HG02885 (cell line): ENCODE results near the gene TIMP2.
"Not testable (repeated sequence)": the region's sequence is repeated elsewhere in the genome, so short reads cannot be mapped to it uniquely, and the experiment has no call there.

Experiments used
- ATAC-seq: cut with Tn5 transposase; IDR thresholded peaks from one replicate; pipeline ENCODE4 v1.9.1; 2021; ENCODE audit warnings: mild to moderate bottlenecking; ENCODE audit not compliant: unreplicated experiment, poor library complexity

Gene TIMP2

GRCh38 chr17:78933959-78934568 is 8.9 kb upstream of the TIMP2 start:
- no peak for ATAC-seq

GRCh38 chr17:78933025-78933958 is 8.1 kb upstream of the TIMP2 start:
- ATAC-seq: no peak

- no peak for ATAC-seq
Measured at GRCh38 chr17:78929908-78930775, 5.0 kb upstream of the TIMP2 start.

DNA sequence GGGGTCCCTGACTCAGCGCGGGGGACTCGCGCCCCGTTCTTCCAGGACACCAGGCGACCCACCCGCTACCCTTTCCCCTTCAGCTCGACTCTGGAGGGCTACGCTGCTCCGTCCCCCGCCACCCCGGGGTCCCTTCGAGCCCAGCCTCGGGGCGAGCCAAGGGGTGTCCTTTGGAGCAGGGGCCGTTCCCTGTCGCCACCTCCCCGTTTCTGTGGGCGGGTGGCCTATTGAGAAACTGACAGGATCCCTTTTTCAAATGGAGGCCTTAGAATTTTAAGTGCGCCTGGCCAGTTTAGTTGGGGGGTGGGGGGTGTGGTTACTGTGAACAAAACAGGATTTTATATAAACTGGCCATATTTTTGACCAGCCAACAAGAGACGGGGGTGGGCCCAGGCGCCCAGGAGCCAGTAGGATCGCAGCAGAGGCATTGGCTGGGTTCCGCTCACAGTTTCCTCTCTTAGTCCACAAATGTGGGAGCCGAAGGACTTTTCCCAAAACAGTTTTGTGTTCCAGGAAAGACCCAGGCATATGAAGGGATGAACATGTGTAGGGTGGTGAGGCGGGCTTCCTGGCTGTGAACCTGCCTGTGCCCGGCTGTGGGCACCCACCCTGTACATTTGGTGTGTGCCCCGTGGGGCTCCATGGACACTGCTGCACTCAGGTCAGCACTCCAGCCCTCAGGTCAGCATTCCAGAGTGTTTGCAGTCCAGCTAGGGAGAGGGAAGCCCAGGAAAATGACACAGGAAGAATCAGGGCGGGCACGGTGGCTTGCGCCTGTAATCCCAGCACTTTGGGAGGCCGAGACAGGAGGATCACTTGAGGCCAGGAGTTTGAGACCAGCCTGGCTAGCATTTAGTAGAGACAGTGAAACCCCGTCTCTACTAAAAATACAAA is 722 bp upstream of the TIMP2 start:
- no peak for ATAC-seq

DNA sequence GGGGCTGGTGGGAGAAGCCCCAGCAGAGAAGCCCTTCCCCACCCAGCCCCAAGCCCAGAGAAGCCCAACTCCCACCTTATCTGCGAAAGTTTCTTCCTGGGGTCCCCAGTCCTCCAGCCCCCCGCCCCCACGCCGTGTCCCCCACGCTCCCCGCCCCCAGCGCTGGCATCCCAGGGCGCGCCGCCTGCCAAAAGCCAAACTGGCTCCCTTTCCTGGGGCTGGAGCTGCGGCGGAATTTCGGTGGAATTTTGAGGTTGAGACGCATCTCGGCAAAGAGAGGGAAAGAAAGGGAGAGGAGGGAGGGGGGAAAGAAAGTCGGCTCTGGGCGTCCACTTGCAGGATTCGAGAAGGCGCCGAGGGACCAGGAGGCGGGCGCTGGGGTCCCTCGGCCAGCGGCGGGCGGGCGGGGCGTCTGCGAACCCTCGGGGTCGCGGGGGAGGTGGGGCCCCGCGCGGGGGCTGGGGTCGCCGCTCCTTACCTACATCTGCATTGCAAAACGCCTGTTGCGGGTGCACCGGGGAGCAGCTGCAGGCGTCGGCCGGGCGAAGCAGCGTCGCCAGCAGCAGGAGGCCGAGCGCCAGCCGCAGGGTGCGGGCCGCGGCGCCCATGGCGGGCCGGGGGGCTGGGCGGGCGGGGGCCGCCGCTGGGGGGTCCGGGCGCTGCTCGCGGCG is 571 bp downstream of the TIMP2 start:
- no peak for ATAC-seq

DNA sequence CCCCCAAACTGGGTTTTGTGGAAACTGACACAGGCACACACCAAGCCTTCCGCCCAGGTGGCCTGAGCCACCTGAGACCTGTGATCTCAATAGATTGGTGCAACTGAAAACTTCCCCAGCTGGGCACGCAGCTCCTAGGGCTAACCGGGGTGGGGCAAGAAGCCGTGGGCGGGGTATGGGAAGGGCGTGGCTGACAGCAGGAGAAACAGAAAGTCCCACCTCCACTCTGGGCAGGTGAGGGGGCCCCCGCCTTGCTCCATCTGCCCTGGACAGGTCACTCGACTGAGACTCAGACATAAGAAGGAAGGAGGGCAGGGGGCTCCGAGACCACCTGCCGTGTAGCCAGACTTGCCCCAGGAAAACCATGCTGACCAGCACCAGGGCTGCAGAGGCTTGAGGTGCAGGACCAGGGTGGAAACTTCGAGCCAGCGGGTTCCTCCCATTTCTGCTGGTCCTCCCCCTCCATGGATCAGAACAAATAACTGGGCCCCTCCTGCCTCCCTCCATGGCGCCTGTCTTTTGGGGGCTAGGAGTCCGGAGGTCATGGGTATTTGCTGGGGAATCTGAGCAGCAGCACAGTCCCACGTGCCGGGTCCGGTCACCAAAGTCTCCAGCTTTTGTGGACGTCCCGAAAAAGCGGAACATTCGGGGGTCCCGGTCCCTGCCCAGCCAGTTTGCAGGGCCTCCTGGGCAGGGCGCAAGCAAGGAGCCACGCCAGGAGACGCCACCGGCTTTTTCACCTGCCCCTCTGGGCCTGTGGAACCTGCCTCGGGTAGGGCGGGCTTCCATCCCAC is 1.3 kb downstream of the TIMP2 start:
- no peak for ATAC-seq

- no peak for ATAC-seq
Measured at GRCh38 chr17:78922816-78923498, 2.2 kb downstream of the TIMP2 start.

- no peak for ATAC-seq
Measured at GRCh38 chr17:78921437-78921971, 3.7 kb downstream of the TIMP2 start.

- no peak for ATAC-seq
Measured at GRCh38 chr17:78920528-78920927, 4.7 kb downstream of the TIMP2 start.

- ATAC-seq: no peak
Measured at GRCh38 chr17:78919861-78920450, 5.2 kb downstream of the TIMP2 start.

GRCh38 chr17:78918979-78919378 is 6.2 kb downstream of the TIMP2 start:
- ATAC-seq: no peak

- no peak for ATAC-seq
Measured at GRCh38 chr17:78917451-78918275, 7.5 kb downstream of the TIMP2 start.

DNA sequence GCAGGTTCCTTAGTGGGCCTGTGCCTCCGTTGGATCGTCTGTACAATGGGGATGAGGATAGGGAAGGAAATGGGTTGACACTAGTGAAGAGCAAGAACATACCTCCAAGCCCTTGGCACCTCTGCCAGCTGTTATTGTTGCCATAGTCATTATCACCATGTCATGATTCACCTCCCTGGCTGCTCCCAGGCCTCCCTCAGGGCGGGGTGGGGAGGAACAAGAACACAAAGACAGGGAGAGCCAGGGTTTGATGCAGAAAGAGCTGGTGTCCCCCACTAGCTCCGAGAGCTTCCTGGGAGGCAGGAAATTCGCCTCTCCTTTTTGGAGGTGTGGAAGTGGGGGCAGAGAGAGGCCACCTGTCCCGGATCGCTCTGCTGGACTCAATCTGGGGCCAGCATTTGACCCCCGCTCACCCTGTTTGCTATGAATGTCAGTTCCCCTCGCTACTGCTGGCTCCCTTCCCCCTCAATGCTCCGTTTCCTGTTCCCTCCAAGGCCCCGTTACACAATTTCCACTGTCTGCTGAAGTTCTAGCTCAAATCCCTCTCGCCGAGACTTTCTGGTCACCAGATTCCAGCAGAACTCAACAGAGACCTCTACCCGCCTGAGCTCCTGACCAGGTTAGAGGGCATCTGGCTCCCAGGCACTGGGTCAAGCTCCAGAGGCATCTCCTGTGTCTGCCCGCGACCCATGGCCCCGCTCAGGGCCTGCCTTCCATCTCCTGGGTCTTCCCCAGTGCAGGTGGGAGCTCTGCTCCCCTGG is 9.1 kb downstream of the TIMP2 start:
- no peak for ATAC-seq

DNA sequence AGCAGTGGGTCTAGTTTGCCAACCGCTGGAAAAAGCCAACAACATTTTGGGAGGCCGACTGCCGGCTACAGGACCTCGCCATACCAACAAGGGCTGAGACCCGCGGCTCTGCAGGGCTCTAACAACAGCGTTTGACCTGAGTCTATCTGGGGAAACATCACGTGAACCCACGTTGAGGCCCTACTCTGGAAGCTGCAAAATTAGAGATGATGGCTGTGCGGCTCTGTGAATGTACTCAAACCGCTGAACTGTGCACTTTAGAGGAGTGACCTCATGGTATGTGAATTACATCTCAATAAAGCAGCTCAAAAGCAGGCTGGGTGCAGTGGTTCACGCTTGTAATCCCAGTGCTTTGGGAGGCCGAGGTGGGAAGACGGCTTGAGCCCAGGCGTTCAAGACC is 12.1 kb downstream of the TIMP2 start:
- no peak for ATAC-seq

DNA sequence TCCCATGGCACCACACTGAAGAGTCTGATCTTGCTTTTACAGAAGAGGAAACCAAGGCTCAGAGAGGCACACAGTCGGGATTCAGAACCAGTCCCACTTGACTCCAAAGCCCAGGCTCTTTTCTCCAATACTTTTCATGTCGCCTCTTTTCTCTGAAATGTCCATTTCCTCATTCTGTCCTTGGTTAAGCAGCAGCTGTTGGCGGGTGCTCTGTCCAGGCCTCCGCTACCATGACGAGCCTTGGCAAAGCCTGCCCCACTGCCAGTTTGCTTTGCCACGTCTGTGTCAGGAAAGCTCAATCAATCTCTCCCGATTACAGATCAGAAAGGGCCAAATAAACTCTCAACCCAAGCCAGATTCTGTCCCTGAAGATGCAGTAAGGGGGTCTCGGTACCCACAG is 13.1 kb downstream of the TIMP2 start:
- ATAC-seq: no peak

DNA sequence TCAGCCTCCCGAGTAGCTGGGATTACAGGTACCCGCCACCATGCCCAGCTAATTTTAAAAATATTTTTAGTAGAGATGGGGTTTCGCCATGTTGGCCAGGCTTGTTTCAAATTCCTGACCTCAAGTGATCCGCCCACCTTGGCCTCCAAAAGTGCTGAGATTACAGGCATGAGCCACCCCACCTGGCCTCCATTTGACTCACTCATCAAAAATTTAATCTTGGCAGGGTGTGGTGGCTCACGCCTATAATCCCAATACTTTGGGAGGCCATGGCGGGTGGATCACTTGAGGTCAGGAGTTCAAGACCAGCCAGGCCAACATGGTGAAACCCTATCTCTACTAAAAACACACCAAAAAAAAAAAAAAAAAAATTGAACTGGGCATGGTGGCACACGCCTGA is 13.6 kb downstream of the TIMP2 start:
- ATAC-seq: not testable (repeated sequence)
